ENCODE data around the gene TMEM150B. TPM values are rescaled to one million over a fixed set of nuclear protein-coding genes. Genes with fewer than 3 reads are reported as not detected.
A peak's percentile ranks its signal among the peaks of the same experiment; 100 is the strongest.

TMEM150B gene
- polyA plus RNA-seq, 3 donors, result 10.1 to 65.6 (median 11.2) TPM

DNA sequence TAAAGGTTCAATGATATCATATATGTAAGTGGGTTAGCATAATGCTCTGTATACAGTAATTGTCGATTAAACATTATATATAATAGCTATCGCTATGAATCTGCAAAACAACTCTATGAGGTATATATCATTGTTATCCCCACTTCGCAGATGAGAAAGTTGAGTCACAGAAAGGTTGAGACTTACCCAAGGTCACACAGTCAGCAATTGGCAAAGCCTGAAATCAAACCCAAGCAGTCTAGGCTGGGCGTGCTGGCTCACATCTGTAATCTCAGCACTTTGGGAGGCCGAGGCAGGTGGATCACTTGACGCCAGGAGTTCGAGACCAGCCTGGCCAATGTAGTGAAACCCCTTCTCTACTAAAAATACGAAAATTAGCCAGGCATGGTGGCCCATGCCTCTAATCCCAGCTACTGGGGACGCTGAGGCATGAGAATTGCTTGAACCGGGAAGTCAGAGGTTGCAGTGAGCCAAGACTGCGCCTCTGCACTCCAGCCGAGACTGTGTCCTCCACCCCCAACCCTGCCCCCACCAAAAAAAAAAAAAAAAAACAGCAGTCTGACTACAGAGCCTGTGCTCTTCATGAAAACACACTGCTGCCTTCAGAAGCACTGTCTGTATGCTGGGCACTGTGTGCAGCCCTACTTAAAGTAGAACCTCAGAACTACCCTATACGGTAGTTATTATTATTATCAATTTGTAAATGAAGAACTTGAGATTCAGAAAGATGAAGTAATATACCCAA lies 46.6 kb downstream of the TMEM150B start:
- Mint-ChIP-seq H3K9me3 (peaks cover 0 to 5% (median 0%) of the 10 kb centered on the region in 7 donors), H3K4me1 (peaks cover 37% of the 10 kb centered on the region), H3K4me3 (no peak overlapping the region), H3K27me3 (ENCODE audit: low read depth in 3 of 3) (peaks cover 4 to 10% (median 10%) of the 10 kb centered on the region in 3 donors), H3K27ac (peak overlapping the region in 2 of 7 donors; percentile 36 to 82), H3K36me3 (peaks cover 19 to 23% of the 10 kb centered on the region in 2 donors)
- TF ChIP-seq, protein P1, sequence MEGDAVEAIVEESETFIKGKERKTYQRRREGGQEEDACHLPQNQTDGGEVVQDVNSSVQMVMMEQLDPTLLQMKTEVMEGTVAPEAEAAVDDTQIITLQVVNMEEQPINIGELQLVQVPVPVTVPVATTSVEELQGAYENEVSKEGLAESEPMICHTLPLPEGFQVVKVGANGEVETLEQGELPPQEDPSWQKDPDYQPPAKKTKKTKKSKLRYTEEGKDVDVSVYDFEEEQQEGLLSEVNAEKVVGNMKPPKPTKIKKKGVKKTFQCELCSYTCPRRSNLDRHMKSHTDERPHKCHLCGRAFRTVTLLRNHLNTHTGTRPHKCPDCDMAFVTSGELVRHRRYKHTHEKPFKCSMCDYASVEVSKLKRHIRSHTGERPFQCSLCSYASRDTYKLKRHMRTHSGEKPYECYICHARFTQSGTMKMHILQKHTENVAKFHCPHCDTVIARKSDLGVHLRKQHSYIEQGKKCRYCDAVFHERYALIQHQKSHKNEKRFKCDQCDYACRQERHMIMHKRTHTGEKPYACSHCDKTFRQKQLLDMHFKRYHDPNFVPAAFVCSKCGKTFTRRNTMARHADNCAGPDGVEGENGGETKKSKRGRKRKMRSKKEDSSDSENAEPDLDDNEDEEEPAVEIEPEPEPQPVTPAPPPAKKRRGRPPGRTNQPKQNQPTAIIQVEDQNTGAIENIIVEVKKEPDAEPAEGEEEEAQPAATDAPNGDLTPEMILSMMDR (IDR thresholded peaks at IDR 0.05), result no peak
- Histone ChIP-seq H3K9me3 (replicated peaks in 1 of 2; ENCODE audit: control insufficient read depth in 1 of 2, insufficient read depth in 1 of 2, low read length in 2 of 2) (no peaks in the 10 kb centered on the region), H3K4me1 (ENCODE audit: control insufficient read depth in 1 of 2, insufficient read depth in 2 of 2, low read length in 2 of 2) (peaks cover 30 to 39% of the 10 kb centered on the region in 2 donors), H3K4me3 (replicated peaks in 1 of 3; ENCODE audit: low read depth in 2 of 3, low read length in 3 of 3) (no peak overlapping the region), H2AFZ (ENCODE audit: insufficient read depth, low read depth, low read length, poor library complexity, severe bottlenecking) (no peak overlapping the region), H3K27me3 (ENCODE audit: control insufficient read depth in 2 of 2, insufficient read depth in 2 of 2, low read length in 2 of 2) (peaks cover 0 to 7% of the 10 kb centered on the region in 2 donors), H3K27ac (ENCODE audit: low read depth in 1 of 2, low read length in 2 of 2) (no peak overlapping the region), H3K9ac (ENCODE audit: insufficient read depth, low read length, poor library complexity, severe bottlenecking) (no peak overlapping the region), H3K79me2 (ENCODE audit: insufficient read depth, low read length) (peaks cover 4% of the 10 kb centered on the region), H3K4me2 (replicated peaks; ENCODE audit: extremely low read depth, low read length, poor library complexity, severe bottlenecking) (no peak overlapping the region), H4K20me1 (ENCODE audit: insufficient read depth, low read length) (no peaks in the 10 kb centered on the region), H3K36me3 (replicated peaks in 1 of 2; ENCODE audit: control insufficient read depth in 1 of 2, insufficient read depth in 2 of 2, low read length in 2 of 2) (peaks cover 0 to 15% of the 10 kb centered on the region in 2 donors)
- WGBS (ENCODE audit: insufficient coverage), result 98% methylated on average over 8 of the region's 13 CpGs
- intact Hi-C loops (cut with micrococcal nuclease), result loop anchor here in 1 of 2 donors (2.0 kb wide), 1 partner anchor 20 kb away; the partner anchor contains the start of gene PPP6R1
- DNase-seq, result no peak

DNA sequence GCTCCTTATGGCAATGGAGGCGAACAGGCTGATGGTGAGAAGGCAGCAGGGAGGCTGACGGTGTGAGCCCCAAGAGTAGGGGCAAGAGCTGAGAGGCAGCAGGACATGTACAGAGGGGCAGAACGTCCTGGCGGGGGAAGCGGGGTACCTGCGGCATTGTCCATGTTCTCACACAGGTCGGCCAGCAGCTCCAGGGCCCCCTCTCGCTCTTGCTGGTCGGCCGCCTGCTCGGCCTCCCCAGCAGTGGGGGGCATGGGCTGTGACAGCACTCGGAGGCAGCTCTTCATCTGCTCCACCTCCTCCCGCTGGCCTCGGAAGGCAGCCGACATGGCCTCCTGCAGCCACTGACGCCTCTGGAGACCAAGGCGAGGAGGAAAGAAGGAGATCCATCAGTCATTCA lies 47.6 kb downstream of the TMEM150B start:
- intact Hi-C loops (cut with micrococcal nuclease), result no loop called here
- Histone ChIP-seq H3K9me3 (replicated peaks in 1 of 2; ENCODE audit: control insufficient read depth in 1 of 2, insufficient read depth in 1 of 2, low read length in 2 of 2) (no peaks in the 10 kb centered on the region), H3K9ac (ENCODE audit: insufficient read depth, low read length, poor library complexity, severe bottlenecking) (no peak overlapping the region), H2AFZ (ENCODE audit: insufficient read depth, low read depth, low read length, poor library complexity, severe bottlenecking) (no peak overlapping the region), H3K36me3 (replicated peaks in 1 of 2; ENCODE audit: control insufficient read depth in 1 of 2, insufficient read depth in 2 of 2, low read length in 2 of 2) (peaks cover 3 to 22% of the 10 kb centered on the region in 2 donors), H3K79me2 (ENCODE audit: insufficient read depth, low read length) (peaks cover 4% of the 10 kb centered on the region), H3K4me3 (replicated peaks in 1 of 3; ENCODE audit: low read depth in 2 of 3, low read length in 3 of 3) (no peak overlapping the region), H3K4me1 (ENCODE audit: control insufficient read depth in 1 of 2, insufficient read depth in 2 of 2, low read length in 2 of 2) (peaks cover 30 to 39% of the 10 kb centered on the region in 2 donors), H3K27ac (ENCODE audit: low read depth in 1 of 2, low read length in 2 of 2) (peak overlapping the region; percentile 59 to 69), H3K4me2 (replicated peaks; ENCODE audit: extremely low read depth, low read length, poor library complexity, severe bottlenecking) (peak overlapping the region; percentile 12), H3K27me3 (ENCODE audit: control insufficient read depth in 2 of 2, insufficient read depth in 2 of 2, low read length in 2 of 2) (no peaks in the 10 kb centered on the region), H4K20me1 (ENCODE audit: insufficient read depth, low read length) (no peaks in the 10 kb centered on the region)
- TF ChIP-seq, protein P1 (IDR thresholded peaks at IDR 0.05), result no peak
- Mint-ChIP-seq H3K4me3 (no peak overlapping the region), H3K4me1 (peaks cover 37% of the 10 kb centered on the region), H3K27me3 (ENCODE audit: low read depth in 3 of 3) (peaks cover 0 to 3% (median 0%) of the 10 kb centered on the region in 3 donors), H3K27ac (peak overlapping the region; percentile 67 to 90 (median 86)), H3K9me3 (peaks cover 0 to 2% (median 0%) of the 10 kb centered on the region in 7 donors), H3K36me3 (peaks cover 27 to 34% of the 10 kb centered on the region in 2 donors)
- WGBS (ENCODE audit: insufficient coverage), result over 99% methylated on average over 15 of the region's 17 CpGs
- DNase-seq, result no peak

Data from CD14-positive monocyte (primary cell).